Measurements from ENCODE around the gene CNTN1.
"Not testable (repeated sequence)": the region's sequence is repeated elsewhere in the genome, so short reads cannot be mapped to it uniquely, and the experiment has no call there.

The CNTN1 gene

GRCh38 chr12:40701756-40702155 lies 9.5 kb downstream of the CNTN1 start:
- DNase-seq (ENCODE audit: low read depth) = no peak

- DNase-seq (ENCODE audit: low read depth) = no peak
Measured at GRCh38 chr12:40711121-40711520, 18.9 kb downstream of the CNTN1 start.

- no peak for DNase-seq (ENCODE audit: low read depth)
Measured at GRCh38 chr12:40714636-40715035, 22.4 kb downstream of the CNTN1 start.

- DNase-seq (ENCODE audit: low read depth) = no peak
Measured at GRCh38 chr12:40716037-40716436, 23.8 kb downstream of the CNTN1 start.

GRCh38 chr12:40717576-40717975 lies 25.3 kb downstream of the CNTN1 start:
- DNase-seq (ENCODE audit: low read depth) = no peak

- DNase-seq (ENCODE audit: low read depth) = no peak
Measured at GRCh38 chr12:40718878-40719372, 26.7 kb downstream of the CNTN1 start.

GRCh38 chr12:40723001-40723400 lies 30.8 kb downstream of the CNTN1 start:
- DNase-seq (ENCODE audit: low read depth) = no peak

- DNase-seq (ENCODE audit: low read depth) = no peak
Measured at GRCh38 chr12:40726366-40726765, 34.1 kb downstream of the CNTN1 start.

- no peak for DNase-seq (ENCODE audit: low read depth)
Measured at GRCh38 chr12:40727774-40728483, 35.7 kb downstream of the CNTN1 start.

- no peak for DNase-seq (ENCODE audit: low read depth)
Measured at GRCh38 chr12:40730281-40730680, 38.0 kb downstream of the CNTN1 start.

GRCh38 chr12:40733871-40734270 lies 41.6 kb downstream of the CNTN1 start:
- DNase-seq (ENCODE audit: low read depth) = no peak

- no peak for DNase-seq (ENCODE audit: low read depth)
Measured at GRCh38 chr12:40734276-40734675, 42.0 kb downstream of the CNTN1 start.

- no peak for DNase-seq (ENCODE audit: low read depth)
Measured at GRCh38 chr12:40735551-40736230, 43.5 kb downstream of the CNTN1 start.

- DNase-seq (ENCODE audit: low read depth) = not testable (repeated sequence)
Measured at GRCh38 chr12:40737416-40737815, 45.2 kb downstream of the CNTN1 start.

- DNase-seq (ENCODE audit: low read depth) = no peak
Measured at GRCh38 chr12:40738856-40739255, 46.6 kb downstream of the CNTN1 start.

- DNase-seq (ENCODE audit: low read depth) = no peak
Measured at GRCh38 chr12:40742041-40742440, 49.8 kb downstream of the CNTN1 start.

- no peak for DNase-seq (ENCODE audit: low read depth)
Measured at GRCh38 chr12:40745386-40745785, 53.1 kb downstream of the CNTN1 start.

GRCh38 chr12:40749863-40750262 lies 57.6 kb downstream of the CNTN1 start:
- no peak for DNase-seq (ENCODE audit: low read depth)

GRCh38 chr12:40752011-40752410 lies 59.8 kb downstream of the CNTN1 start:
- DNase-seq (ENCODE audit: low read depth) = no peak

GRCh38 chr12:40760821-40761220 lies 68.6 kb downstream of the CNTN1 start:
- DNase-seq (ENCODE audit: low read depth) = no peak

GRCh38 chr12:40762072-40762471 lies 69.8 kb downstream of the CNTN1 start:
- DNase-seq (ENCODE audit: low read depth) = no peak

- DNase-seq (ENCODE audit: low read depth) = no peak
Measured at GRCh38 chr12:40768125-40768864, 76.1 kb downstream of the CNTN1 start.

GRCh38 chr12:40769846-40770245 lies 77.6 kb downstream of the CNTN1 start:
- DNase-seq (ENCODE audit: low read depth) = no peak

Measured in activated T-cell treated with anti-CD3 and anti-CD28 coated beads for 1 hour (primary cell).